ENCODE data around the gene IFNAR1.

GRCh38 chr21:33368576-33368975 lies 43.8 kb downstream of the IFNAR1 start:
- TF ChIP-seq CTCF (IDR thresholded peaks at IDR 0.05; ENCODE audit: low read length): no peak
- TF ChIP-seq EZH2 (IDR thresholded peaks at IDR 0.05; ENCODE audit: borderline replicate concordance, low read length): no peak

Data from OCI-LY1 (cell line).